SK-N-SH (cell line): ENCODE measurements around the gene ACSL3. TPM values are rescaled to one million over a fixed set of nuclear protein-coding genes. Genes with fewer than 3 reads are reported as not detected.

ENCODE experiments used
- CTCF ChIA-PET: fragments of 300-600, 350-600 bp; formaldehyde crosslinking; extraction: SDS; loops from one replicate; lab custom pipeline; 2021; lab: Yijun Ruan, JAX
- POLR2A ChIA-PET: fragments of 350-600 bp; sonication (Branson Sonifier 250); formaldehyde crosslinking; extraction: SDS; loops from one replicate; lab custom pipeline; 2020; ENCODE audit warnings: antibody characterized with exemption, inconsistent platforms; lab: Yijun Ruan, JAX
- DNase-seq: peaks from one replicate; pipeline ENCODE4 v3.0.0; 2012
- H2AFZ ChIP-seq: fragments of 200-600 bp; sonication (generic); 2 replicates; pipeline ENCODE4 v1.8.1; 2016; ENCODE audit warnings: antibody characterized with exemption, mild to moderate bottlenecking, low read depth
- H3F3A ChIP-seq: fragments of 200-600 bp; sonication (generic); replicated peaks from 2 replicates; pipeline ENCODE3; 2016; ENCODE audit warnings: antibody characterized with exemption, mild to moderate bottlenecking; ENCODE audit not compliant: insufficient read depth
- H3K27ac ChIP-seq, 2 experiments: fragments of 200-500 bp in 1 of 2; fragments of 200-600 bp in 1 of 2; sonication (Bioruptor generic) in 1 of 2; sonication (generic), shearing (Covaris generic) in 1 of 2; 2 replicates each; pipeline versions ENCODE4 v1.5.1 to v1.6.1; 2014 to 2016; ENCODE audit warnings: low read depth in 2 of 2, inconsistent platforms in 1 of 2, low read length in 1 of 2, mild to moderate bottlenecking in 1 of 2, mixed read lengths in 1 of 2
- H3K27me3 ChIP-seq: fragments of 200-600 bp; sonication (generic), shearing (Covaris generic); 2 replicates; pipeline ENCODE4 v1.6.1; 2016; ENCODE audit warnings: mixed run types; ENCODE audit not compliant: insufficient read depth
- H3K36me3 ChIP-seq, 2 experiments: fragments of 200-500 bp in 1 of 2; fragments of 200-600 bp in 1 of 2; sonication (Bioruptor generic) in 1 of 2; sonication (generic) in 1 of 2; replicated peaks in 1 of 2; 2 replicates each; pipeline versions ENCODE3 to v1.5.1; 2014 to 2016; ENCODE audit warnings: low read length in 1 of 2, mild to moderate bottlenecking in 1 of 2; ENCODE audit not compliant: insufficient read depth in 2 of 2, control insufficient read depth in 1 of 2
- H3K4me1 ChIP-seq, 2 experiments: fragments of 200-500 bp in 1 of 2; fragments of 200-600 bp in 1 of 2; sonication (Bioruptor generic) in 1 of 2; sonication (generic), shearing (Covaris generic) in 1 of 2; 2 replicates each; pipeline versions ENCODE4 v1.5.1 to v1.6.1; 2014 to 2016; ENCODE audit warnings: low read depth in 1 of 2, low read length in 1 of 2, mixed run types in 1 of 2; ENCODE audit not compliant: insufficient read depth in 2 of 2, control insufficient read depth in 1 of 2
- H3K4me2 ChIP-seq: fragments of 200-600 bp; sonication (generic), shearing (Covaris generic); 2 replicates; pipeline ENCODE4 v1.6.1; 2017; ENCODE audit warnings: mixed run types
- H3K4me3 ChIP-seq, 2 experiments: fragments of 200-500 bp in 1 of 2; fragments of 200-600 bp in 1 of 2; sonication (Bioruptor generic) in 1 of 2; sonication (generic), shearing (Covaris generic) in 1 of 2; 2 replicates each; pipeline versions ENCODE4 v1.5.1 to v1.8.1; 2014 to 2016; ENCODE audit warnings: low read depth in 2 of 2, inconsistent platforms in 1 of 2, low read length in 1 of 2, mild to moderate bottlenecking in 1 of 2, mixed read lengths in 1 of 2, moderate library complexity in 1 of 2
- H3K79me2 ChIP-seq: fragments of 200-600 bp; sonication (generic); 2 replicates; pipeline ENCODE4 v1.8.1; 2017; ENCODE audit warnings: mild to moderate bottlenecking; ENCODE audit not compliant: insufficient read depth
- H3K9ac ChIP-seq: fragments of 200-600 bp; sonication (generic); 2 replicates; pipeline ENCODE4 v1.6.1; 2017; ENCODE audit warnings: mixed run types
- H3K9me2 ChIP-seq: fragments of 200-600 bp; sonication (generic); 2 replicates; pipeline ENCODE4 v1.6.1; 2017; ENCODE audit warnings: mixed run types
- H3K9me3 ChIP-seq: fragments of 200-600 bp; sonication (generic); 2 replicates; pipeline ENCODE4 v1.6.1; 2017; ENCODE audit warnings: mixed run types, mild to moderate bottlenecking, moderate library complexity
- H4K20me1 ChIP-seq: fragments of 200-600 bp; sonication (generic); 2 replicates; pipeline ENCODE4 v1.6.1; 2017; ENCODE audit warnings: mild to moderate bottlenecking, mixed run types; ENCODE audit not compliant: insufficient read depth
- CHD2 ChIP-seq: fragments of 150-350 bp; IDR thresholded peaks from 2 replicates; pipeline ENCODE4 v1.6.1; 2018; ENCODE audit warnings: low read length; ENCODE audit not compliant: partially characterized antibody
- CTCF ChIP-seq: fragments of 200-600 bp; sonication (generic); IDR thresholded peaks from 2 replicates; pipeline ENCODE4 v1.6.1; 2017; ENCODE audit warnings: antibody characterized with exemption, mild to moderate bottlenecking, moderate library complexity
- ELF1 ChIP-seq: IDR thresholded peaks from 2 replicates; pipeline ENCODE4 v1.4.0; 2012
- EP300 ChIP-seq, 2 experiments: IDR thresholded peaks; 2 replicates each; pipeline versions ENCODE4 v1.4.0 to v1.6.1; 2012; ENCODE audit warnings: borderline replicate concordance in 1 of 2, low read depth in 1 of 2, low read length in 1 of 2
- EZH2phosphoT487 ChIP-seq: fragments of 200-600 bp; sonication (generic); IDR thresholded peaks from 2 replicates; pipeline ENCODE4 v1.6.1; 2017; ENCODE audit warnings: low read depth, mixed run types, mild to moderate bottlenecking, antibody characterized with exemption, moderate library complexity, borderline replicate concordance
- FOSL2 ChIP-seq: IDR thresholded peaks from 2 replicates; pipeline ENCODE4 v1.4.0; 2012; ENCODE audit warnings: low read depth, mild to moderate bottlenecking, moderate library complexity, borderline replicate concordance
- FOXJ3 ChIP-seq: sonication (generic); formaldehyde crosslinking; IDR thresholded peaks from 2 replicates; pipeline ENCODE4 v1.5.1; 2020; ENCODE audit warnings: mild to moderate bottlenecking, missing genetic modification reagents
- GABPA ChIP-seq: IDR thresholded peaks from 2 replicates; pipeline ENCODE4 v1.4.0; 2012; ENCODE audit warnings: low read depth, mild to moderate bottlenecking
- JUND ChIP-seq: IDR thresholded peaks from 2 replicates; pipeline ENCODE4 v1.4.0; 2012
- MEF2A ChIP-seq: IDR thresholded peaks from 2 replicates; pipeline ENCODE4 v1.4.0; 2012; ENCODE audit warnings: low read depth, borderline replicate concordance
- MXI1 ChIP-seq: IDR thresholded peaks from 2 replicates; pipeline ENCODE4 v1.6.1; 2012; ENCODE audit warnings: mild to moderate bottlenecking, low read depth, low read length, improper control_type of control experiment
- NRF1 ChIP-seq: IDR thresholded peaks from 2 replicates; pipeline ENCODE4 v1.6.1; 2012; ENCODE audit warnings: low read depth, mild to moderate bottlenecking, low read length
- RCOR1 ChIP-seq: fragments of 150-350 bp; IDR thresholded peaks from 2 replicates; pipeline ENCODE4 v1.6.1; 2017; ENCODE audit warnings: antibody characterized with exemption, low read length
- RXRA ChIP-seq: IDR thresholded peaks from 2 replicates; pipeline ENCODE4 v1.4.0; 2012; ENCODE audit warnings: low read depth, mild to moderate bottlenecking, borderline replicate concordance
- SIN3A ChIP-seq: IDR thresholded peaks from 2 replicates; pipeline ENCODE4 v1.6.1; 2012; ENCODE audit warnings: low read depth, mild to moderate bottlenecking, low read length, moderate library complexity, borderline replicate concordance
- SMC3 ChIP-seq: IDR thresholded peaks from 2 replicates; pipeline ENCODE4 v1.6.1; 2012; ENCODE audit warnings: low read depth, low read length, improper control_type of control experiment
- TAF1 ChIP-seq: IDR thresholded peaks from 2 replicates; pipeline ENCODE4 v1.6.1; 2012; ENCODE audit warnings: low read depth, mild to moderate bottlenecking, low read length, moderate library complexity, borderline replicate concordance
- TCF12 ChIP-seq: IDR thresholded peaks from 2 replicates; pipeline ENCODE4 v1.4.0; 2012
- USF2 ChIP-seq: fragments of 150-350 bp; IDR thresholded peaks from 2 replicates; pipeline ENCODE4 v1.6.1; 2017; ENCODE audit warnings: antibody characterized with exemption, low read length, low read depth, borderline replicate concordance
- WGBS: methylation state at CpG from one replicate; pipeline ENCODE4 v1.1.6; 2017; ENCODE audit warnings: low lambda C conversion rate; 5-methylcytosine and 5-hydroxymethylcytosine counted together
- polyA plus RNA-seq, 3 experiments: library from polyadenylated mRNA; depleted of rRNA; stranded (reverse); fragments of >200 nt; gene quantifications; 2 replicates each; pipeline ENCODE4 v1.2.3, GENCODE V29; 2012
- TF ChIP-seq, protein P1 (sequence below): IDR thresholded peaks from 2 replicates; pipeline ENCODE4 v1.6.1; 2012; ENCODE audit warnings: mild to moderate bottlenecking, low read depth, low read length, moderate library complexity
- TF ChIP-seq, protein P2 (sequence below): IDR thresholded peaks from 2 replicates; pipeline ENCODE4 v1.4.0; 2012; ENCODE audit warnings: low read depth, borderline replicate concordance

ACSL3 gene
- polyA plus RNA-seq, 1 of the 3 experiments (the other 2 are of a cell fraction): 15.7 TPM

DNA sequence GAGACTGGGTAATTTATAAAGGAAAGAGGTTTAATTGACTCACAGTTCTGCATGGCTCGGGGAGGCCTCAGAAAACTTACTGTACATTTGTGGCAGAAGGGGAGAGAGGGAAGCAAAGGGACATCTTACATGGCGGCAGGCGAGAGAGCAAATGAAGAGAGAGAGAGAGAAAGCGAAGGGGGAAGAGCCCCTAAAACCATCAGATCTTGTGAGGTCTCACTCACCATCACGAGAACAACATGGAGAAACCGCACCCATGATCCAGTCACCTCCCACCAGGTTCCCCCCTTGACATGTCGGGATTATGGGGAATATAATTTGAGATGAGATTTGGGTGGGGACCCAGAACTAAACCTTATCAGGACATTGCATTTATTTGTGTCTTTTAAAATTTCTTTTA, 75.9 kb downstream of the ACSL3 start (continued):
- TF ChIP-seq CHD2: no peak
- TF ChIP-seq, protein P1, sequence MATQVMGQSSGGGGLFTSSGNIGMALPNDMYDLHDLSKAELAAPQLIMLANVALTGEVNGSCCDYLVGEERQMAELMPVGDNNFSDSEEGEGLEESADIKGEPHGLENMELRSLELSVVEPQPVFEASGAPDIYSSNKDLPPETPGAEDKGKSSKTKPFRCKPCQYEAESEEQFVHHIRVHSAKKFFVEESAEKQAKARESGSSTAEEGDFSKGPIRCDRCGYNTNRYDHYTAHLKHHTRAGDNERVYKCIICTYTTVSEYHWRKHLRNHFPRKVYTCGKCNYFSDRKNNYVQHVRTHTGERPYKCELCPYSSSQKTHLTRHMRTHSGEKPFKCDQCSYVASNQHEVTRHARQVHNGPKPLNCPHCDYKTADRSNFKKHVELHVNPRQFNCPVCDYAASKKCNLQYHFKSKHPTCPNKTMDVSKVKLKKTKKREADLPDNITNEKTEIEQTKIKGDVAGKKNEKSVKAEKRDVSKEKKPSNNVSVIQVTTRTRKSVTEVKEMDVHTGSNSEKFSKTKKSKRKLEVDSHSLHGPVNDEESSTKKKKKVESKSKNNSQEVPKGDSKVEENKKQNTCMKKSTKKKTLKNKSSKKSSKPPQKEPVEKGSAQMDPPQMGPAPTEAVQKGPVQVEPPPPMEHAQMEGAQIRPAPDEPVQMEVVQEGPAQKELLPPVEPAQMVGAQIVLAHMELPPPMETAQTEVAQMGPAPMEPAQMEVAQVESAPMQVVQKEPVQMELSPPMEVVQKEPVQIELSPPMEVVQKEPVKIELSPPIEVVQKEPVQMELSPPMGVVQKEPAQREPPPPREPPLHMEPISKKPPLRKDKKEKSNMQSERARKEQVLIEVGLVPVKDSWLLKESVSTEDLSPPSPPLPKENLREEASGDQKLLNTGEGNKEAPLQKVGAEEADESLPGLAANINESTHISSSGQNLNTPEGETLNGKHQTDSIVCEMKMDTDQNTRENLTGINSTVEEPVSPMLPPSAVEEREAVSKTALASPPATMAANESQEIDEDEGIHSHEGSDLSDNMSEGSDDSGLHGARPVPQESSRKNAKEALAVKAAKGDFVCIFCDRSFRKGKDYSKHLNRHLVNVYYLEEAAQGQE: no peak
- no peak for TF ChIP-seq JUND
- TF ChIP-seq CTCF: no peak
- no peak for TF ChIP-seq FOXJ3 (CRISPR knock-in tag)
- no peak for TF ChIP-seq GABPA
- TF ChIP-seq, protein P2, sequence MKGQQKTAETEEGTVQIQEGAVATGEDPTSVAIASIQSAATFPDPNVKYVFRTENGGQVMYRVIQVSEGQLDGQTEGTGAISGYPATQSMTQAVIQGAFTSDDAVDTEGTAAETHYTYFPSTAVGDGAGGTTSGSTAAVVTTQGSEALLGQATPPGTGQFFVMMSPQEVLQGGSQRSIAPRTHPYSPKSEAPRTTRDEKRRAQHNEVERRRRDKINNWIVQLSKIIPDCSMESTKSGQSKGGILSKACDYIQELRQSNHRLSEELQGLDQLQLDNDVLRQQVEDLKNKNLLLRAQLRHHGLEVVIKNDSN: no peak
- no peak for TF ChIP-seq FOSL2

DNA sequence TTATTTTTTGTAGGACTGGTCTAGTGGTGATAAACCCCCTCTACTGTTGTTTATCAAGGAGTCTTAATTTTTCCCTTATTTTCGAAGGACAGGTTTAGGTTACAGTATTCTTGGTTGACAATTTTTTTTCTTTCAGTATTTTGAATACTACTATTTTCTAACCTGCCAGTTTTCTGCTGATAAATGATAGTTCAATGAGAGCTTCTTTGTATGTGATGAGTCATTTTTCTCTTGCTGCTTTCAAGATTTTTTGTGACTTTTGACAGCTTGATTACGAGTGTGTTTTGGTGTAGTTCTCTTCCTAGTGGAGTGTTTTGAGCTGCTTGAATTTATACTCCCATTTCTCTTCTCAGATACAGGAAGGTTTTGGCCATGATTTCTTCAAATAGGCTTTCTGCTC, 77.5 kb downstream of the ACSL3 start:
- TF ChIP-seq SMC3 (no peak), NRF1 (no peak), USF2 (no peak), MEF2A (no peak), RXRA (no peak), EP300 (IDR thresholded peaks at IDR 0.05; ENCODE audit: borderline replicate concordance in 1 of 2, low read depth in 1 of 2, low read length in 1 of 2) (no peak), GABPA (no peak), ELF1 (no peak), SIN3A (no peak), TAF1 (no peak), MXI1 (no peak), TCF12 (no peak), RCOR1 (no peak), EZH2phosphoT487 (no peak)
- H3K9me2 ChIP-seq: no peaks in the 10 kb centered on the region
- H3K9me3 ChIP-seq: peaks cover 8% of the 10 kb centered on the region
- WGBS: 94% methylated on average over 2 of the region's 2 CpGs
- H3K4me3 ChIP-seq: no peak overlapping the region
- peaks cover 3 to 11% of the 10 kb centered on the region in 2 experiments; a peak in 3 of 4 replicates for H3K4me1 ChIP-seq
- H3K27ac ChIP-seq: no peak overlapping the region
- H3K27me3 ChIP-seq: no peaks in the 10 kb centered on the region
- H2AFZ ChIP-seq: no peak overlapping the region
- no peak for DNase-seq
- H4K20me1 ChIP-seq: no peaks in the 10 kb centered on the region
- no peak overlapping the region for H3K4me2 ChIP-seq
- POLR2A ChIA-PET: no interaction called here
- H3K79me2 ChIP-seq: no peaks in the 10 kb centered on the region; the same call in 1 of the 2 replicates
- peaks cover 12% of the 10 kb centered on the region for H3F3A ChIP-seq
- H3K36me3 ChIP-seq: peaks cover 54 to 63% of the 10 kb centered on the region in 2 experiments
- no peak overlapping the region for H3K9ac ChIP-seq
- CTCF ChIA-PET: interaction anchor here (1.2 to 2.3 kb wide), 9 partner anchors 10 to 249 kb away, joined by 3 to 16 read pairs (median 5); no protein-coding TSS in a partner anchor
